Fibroblast of villous mesenchyme (primary cell): ENCODE results near the gene FBXL16. TPM values are rescaled to one million over a fixed set of nuclear protein-coding genes. Genes with fewer than 3 reads are reported as not detected.

Experiments used
- DNase-seq: peaks from one replicate; pipeline ENCODE4 v3.0.0-alpha.2; 2010; ENCODE audit warnings: low read depth
- H3K4me3 ChIP-seq: 2 replicates; pipeline ENCODE4 v1.5.1; 2011; ENCODE audit warnings: low read depth, mild to moderate bottlenecking, low read length
- CTCF ChIP-seq: IDR thresholded peaks from 2 replicates; pipeline ENCODE4 v1.5.1; 2012; ENCODE audit warnings: low read depth, mild to moderate bottlenecking, low read length; ENCODE audit not compliant: insufficient read depth
- total RNA-seq: library from RNA; depleted of rRNA; stranded (reverse); fragments of >200 nt; gene quantifications from 2 replicates; pipeline ENCODE4 v1.2.3, GENCODE V29; 2012

The FBXL16 gene
- total RNA-seq, 1 donor: under 0.01 TPM

DNA sequence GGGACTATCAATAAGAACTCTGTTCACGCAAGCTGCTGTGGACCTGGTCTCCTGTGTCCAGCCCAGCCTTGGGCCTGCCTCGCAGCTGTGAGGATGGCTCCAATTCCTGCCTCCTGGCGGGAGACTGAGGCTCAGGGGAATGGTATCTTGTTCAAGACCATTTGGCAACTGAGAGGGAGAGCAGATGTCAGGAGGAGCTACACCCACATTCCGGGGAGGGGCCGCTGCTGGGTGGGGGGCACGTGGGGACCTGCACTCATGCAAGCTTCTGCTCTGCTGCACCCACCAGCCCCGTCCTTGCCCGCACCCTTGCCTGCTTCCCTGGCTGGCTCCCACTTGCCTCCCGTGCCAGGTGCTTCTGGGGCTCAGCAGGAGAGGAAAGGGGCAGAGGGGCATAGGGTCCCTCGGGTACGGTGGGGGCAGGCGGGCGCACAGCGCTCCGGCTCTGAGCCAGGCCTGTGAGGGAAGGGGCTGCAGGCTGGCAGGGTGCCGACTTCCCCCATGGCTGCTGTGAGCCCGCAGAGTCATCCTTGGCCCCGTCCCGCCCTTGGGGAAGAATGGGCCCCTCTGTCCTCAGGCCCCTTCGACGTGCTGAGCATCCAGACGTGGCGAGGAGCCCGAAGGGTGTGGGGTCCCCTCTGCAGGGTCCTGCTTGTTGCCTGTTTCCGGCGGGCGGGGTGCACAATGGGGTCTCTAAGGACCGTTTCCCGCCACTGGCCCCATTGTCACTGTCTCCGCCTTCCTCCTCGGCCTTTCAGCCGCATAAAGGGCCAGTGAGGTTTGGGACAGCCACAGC is 12.0 kb upstream of the FBXL16 start:
- no peak for TF ChIP-seq CTCF
- H3K4me3 ChIP-seq: no peak overlapping the region
- no peak for DNase-seq

DNA sequence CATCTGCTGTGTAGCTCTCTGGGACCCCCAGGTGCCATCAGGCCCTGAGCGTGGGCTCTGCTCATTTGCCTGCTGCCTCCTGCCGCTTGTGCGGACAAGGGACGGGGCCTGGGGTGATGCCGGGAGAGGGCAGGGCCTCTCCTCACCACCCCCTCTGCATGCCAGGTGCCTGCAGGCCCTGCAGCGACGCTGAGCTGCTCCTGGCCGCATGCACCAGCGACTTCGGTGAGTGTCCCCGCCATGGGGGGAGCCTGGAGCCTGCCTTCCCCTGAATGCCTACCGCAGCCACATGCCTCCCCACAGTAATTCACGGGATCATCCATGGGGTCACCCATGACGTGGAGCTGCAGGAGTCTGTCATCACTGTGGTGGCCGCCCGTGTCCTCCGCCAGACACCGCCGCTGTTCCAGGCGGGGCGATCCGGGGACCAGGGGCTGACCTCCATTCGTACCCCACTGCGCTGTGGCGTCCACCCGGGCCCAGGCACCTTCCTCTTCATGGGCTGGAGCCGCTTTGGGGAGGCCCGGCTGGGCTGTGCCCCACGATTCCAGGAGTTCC is 11.2 kb upstream of the FBXL16 start:
- no peak overlapping the region for H3K4me3 ChIP-seq
- no peak for DNase-seq
- no peak for TF ChIP-seq CTCF

GRCh38 chr16:716200-716568 is 10.6 kb upstream of the FBXL16 start:
- peak overlapping the region; percentile 55 for H3K4me3 ChIP-seq
- DNase-seq: peak; percentile 31
- TF ChIP-seq CTCF: no peak

GRCh38 chr16:715477-716199 is 10.0 kb upstream of the FBXL16 start:
- peak overlapping the region; percentile 66 for H3K4me3 ChIP-seq
- TF ChIP-seq CTCF: no peak
- peak; percentile 27 for DNase-seq

GRCh38 chr16:714558-715476 is 9.2 kb upstream of the FBXL16 start, which contains the start of gene METRN:
Gene METRN (plus strand): TSS chr16:715118. CDS start chr16:715290, 172 bp downstream.
- TF ChIP-seq CTCF: no peak
- peak; percentile 87 for DNase-seq

DNA sequence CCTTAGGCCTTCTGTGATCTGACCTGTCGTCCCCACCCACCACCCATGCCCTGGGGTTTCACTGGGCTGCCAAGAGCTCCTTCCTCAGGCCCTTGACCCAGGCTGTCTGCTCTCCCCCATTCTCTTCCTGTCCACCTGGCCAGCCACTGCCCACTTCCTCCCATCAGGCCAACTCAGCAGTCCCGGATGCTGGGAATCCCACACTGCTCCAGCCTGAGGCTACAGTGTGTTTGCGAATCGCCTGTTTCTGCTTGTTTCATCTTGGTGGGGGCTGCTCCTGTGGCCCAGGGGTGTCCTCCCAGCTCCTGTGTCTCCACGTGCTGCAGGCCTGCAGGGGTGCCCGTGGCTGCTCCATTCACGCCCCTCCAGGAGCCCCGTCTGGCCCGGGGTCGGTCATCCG is 8.5 kb upstream of the FBXL16 start:
- no peak overlapping the region for H3K4me3 ChIP-seq
- no peak for DNase-seq
- no peak for TF ChIP-seq CTCF

More at GRCh38 chr16:714558-715476, 9.2 kb upstream of the FBXL16 start, which contains the start of gene METRN:
- peak within 1 kb of the TSS; percentile 66 for H3K4me3 ChIP-seq
